GM10847 (cell line): ENCODE results near the gene PDS5A.

ENCODE experiments used
- POLR2A ChIP-seq: IDR thresholded peaks from 2 replicates; pipeline ENCODE4 v1.6.1; 2011; ENCODE audit not compliant: insufficient read length; ENCODE audit errors: extremely low read depth

PDS5A gene

GRCh38 chr4:39928538-39928937, 49.2 kb downstream of the PDS5A start:
- TF ChIP-seq POLR2A: no peak

- no peak for TF ChIP-seq POLR2A
Observed at GRCh38 chr4:39924014-39924413, 53.7 kb downstream of the PDS5A start.

- TF ChIP-seq POLR2A: no peak
Observed at GRCh38 chr4:39922399-39922798, 55.3 kb downstream of the PDS5A start.

- no peak for TF ChIP-seq POLR2A
Observed at GRCh38 chr4:39913471-39913870, 64.2 kb downstream of the PDS5A start.

GRCh38 chr4:39910064-39910463, 67.6 kb downstream of the PDS5A start:
- no peak for TF ChIP-seq POLR2A

GRCh38 chr4:39908284-39908683, 69.4 kb downstream of the PDS5A start:
- no peak for TF ChIP-seq POLR2A

- TF ChIP-seq POLR2A: no peak
Observed at GRCh38 chr4:39905656-39906055, 72.1 kb downstream of the PDS5A start.

GRCh38 chr4:39900966-39901365, 76.7 kb downstream of the PDS5A start:
- TF ChIP-seq POLR2A: no peak

GRCh38 chr4:39899291-39899690, 78.4 kb downstream of the PDS5A start:
- no peak for TF ChIP-seq POLR2A

- no peak for TF ChIP-seq POLR2A
Observed at GRCh38 chr4:39898015-39898414, 79.7 kb downstream of the PDS5A start.

- no peak for TF ChIP-seq POLR2A
Observed at GRCh38 chr4:39893693-39894072, 84.0 kb downstream of the PDS5A start.

GRCh38 chr4:39892988-39893692, 84.6 kb downstream of the PDS5A start:
- no peak for TF ChIP-seq POLR2A

GRCh38 chr4:39889226-39889625, 88.5 kb downstream of the PDS5A start:
- no peak for TF ChIP-seq POLR2A

GRCh38 chr4:39888541-39888940, 89.2 kb downstream of the PDS5A start:
- no peak for TF ChIP-seq POLR2A

GRCh38 chr4:39883646-39884045, 94.1 kb downstream of the PDS5A start:
- TF ChIP-seq POLR2A: no peak

- TF ChIP-seq POLR2A: no peak
Observed at GRCh38 chr4:39881789-39882188, 95.9 kb downstream of the PDS5A start.

- no peak for TF ChIP-seq POLR2A
Observed at GRCh38 chr4:39877971-39878370, 99.7 kb downstream of the PDS5A start.
